Measurements from ENCODE around the gene IST1. TPM values are rescaled to one million over a fixed set of nuclear protein-coding genes. Genes with fewer than 3 reads are reported as not detected.

The IST1 gene
- total and polyA plus RNA-seq, 10 of the 15 experiments (the other 5 are each of a cell fraction or from before 2014, with no cell fraction given) = 97.3 to 293 (median 138) TPM

- ChIA-PET CTCF (interaction anchor here (0.7 to 1.4 kb wide), 2 partner anchors 17 to 31 kb away, joined by 3 read pairs; no protein-coding TSS in a partner anchor), RAD21 (ENCODE audit: unreplicated experiment) (interaction anchor here (0.6 kb wide), 1 partner anchor 11 kb away, joined by 4 read pairs; no protein-coding TSS in a partner anchor), SMC1A (ENCODE audit: uncharacterized antibody, unreplicated experiment) (interaction anchor here (0.6 to 1.5 kb wide), 2 partner anchors 9 to 252 kb away, joined by 3 to 5 read pairs; no protein-coding TSS in a partner anchor), POLR2A (interaction anchor here (0.6 to 1.9 kb wide), 2 partner anchors 11 to 346 kb away, joined by 4 to 6 read pairs; no protein-coding TSS in a partner anchor)
- no TSS peak for BruUV-seq (replicated peaks)
- Histone ChIP-seq H3K27ac (ENCODE audit: control insufficient read depth, insufficient read depth) (no peak overlapping the region), H3K9ac (ENCODE audit: control insufficient read depth, insufficient read depth, low read length) (no peak overlapping the region), H3K79me2 (ENCODE audit: control insufficient read depth, insufficient read depth, low read length) (peaks cover 87% of the 10 kb centered on the region), H2AFZ (ENCODE audit: control insufficient read depth, low read depth, low read length) (no peak overlapping the region), H3K36me3 (ENCODE audit: control insufficient read depth in 2 of 2, insufficient read depth in 2 of 2, low read length in 1 of 2) (peaks cover 8 to 19% of the 10 kb centered on the region in 2 experiments; a peak in 3 of 4 replicates), H3K4me1 (ENCODE audit: control insufficient read depth, insufficient read depth, low read length) (no peaks in the 10 kb centered on the region; the same call in 1 of the 2 replicates), H3K27me3 (replicated peaks in 1 of 2; ENCODE audit: control insufficient read depth in 2 of 2, insufficient read depth in 2 of 2, low read length in 1 of 2) (no peaks in the 10 kb centered on the region), H4K20me1 (ENCODE audit: control insufficient read depth, insufficient read depth) (peaks cover 6% of the 10 kb centered on the region), H3K4me3 (no peak overlapping the region), H3K4me2 (ENCODE audit: control insufficient read depth, insufficient read depth) (no peak overlapping the region), H3K9me3 (replicated peaks; ENCODE audit: control insufficient read depth, insufficient read depth, low read length) (peaks cover 2% of the 10 kb centered on the region; the same call in 2 of the 3 replicates)
- FAIRE-seq (no peak), ATAC-seq (no peak), DNase-seq (ENCODE audit: low read depth, low spot score) (no peak)
- 84% methylated on average over 7 of the region's 7 CpGs for WGBS (ENCODE audit: insufficient coverage, insufficient replicate concordance, low lambda C conversion rate, missing lambda C conversion rate)
- no peak for TF ChIP-seq SUZ12 (IDR thresholded peaks at IDR 0.05; ENCODE audit: unreplicated experiment)
- no peak for TF ChIP-seq ZNF24 (IDR thresholded peaks at IDR 0.05)
- no peak for TF ChIP-seq ETV6 (conservative IDR thresholded peaks at IDR 0.05 in 1 of 2, IDR thresholded peaks at IDR 0.05 in 1 of 2; ENCODE audit: borderline replicate concordance in 1 of 2, low read depth in 1 of 2)
- no peak for TF ChIP-seq ZNF274 (IDR thresholded peaks at IDR 0.05; ENCODE audit: insufficient read depth, insufficient read length)
- TF ChIP-seq FOXK2 (IDR thresholded peaks at IDR 0.05) = no peak
- TF ChIP-seq NBN (IDR thresholded peaks at IDR 0.05) = no peak
- TF ChIP-seq RELB (IDR thresholded peaks at IDR 0.05; ENCODE audit: low read depth) = no peak
- TF ChIP-seq CREM (IDR thresholded peaks at IDR 0.05; ENCODE audit: low read depth) = no peak
- no peak for TF ChIP-seq PAX5 (IDR thresholded peaks at IDR 0.05; ENCODE audit: borderline replicate concordance, low read depth, low read length)
- no peak for TF ChIP-seq JUND (IDR thresholded peaks at IDR 0.05; ENCODE audit: low read depth, low read length)
- no peak for TF ChIP-seq ZBTB4 (CRISPR knock-in tag; IDR thresholded peaks at IDR 0.05)
- no peak for TF ChIP-seq PKNOX1 (IDR thresholded peaks at IDR 0.05)
- TF ChIP-seq HDAC6 (IDR thresholded peaks at IDR 0.05; ENCODE audit: unreplicated experiment) = no peak
- TF ChIP-seq POLR2AphosphoS5 (IDR thresholded peaks at IDR 0.05; ENCODE audit: low read length) = no peak
- no peak for TF ChIP-seq ZNF217 (IDR thresholded peaks at IDR 0.05)
- no peak for TF ChIP-seq ATF7 (IDR thresholded peaks at IDR 0.05; ENCODE audit: low read depth)
- intact Hi-C loops (cut with micrococcal nuclease; ENCODE audit: unreplicated experiment) (no loop called here), in situ Hi-C loops (cut with MboI) (no loop called here)
These were observed 15.8 kb downstream of the IST1 start for GRCh38 chr16:71911121-71911520.

Measured in GM12878 (cell line).